CD14-positive monocyte (primary cell): ENCODE measurements around the gene SFI1. TPM values are rescaled to one million over a fixed set of nuclear protein-coding genes. Genes with fewer than 3 reads are reported as not detected.

Experiments
- DNase-seq, 3 donors: peaks; one replicate each; pipeline ENCODE4 v3.0.0-alpha.2; 2011 to 2022
- H2AFZ ChIP-seq: 2 replicates; pipeline ENCODE4 v1.6.0; 2012; ENCODE audit warnings: mild to moderate bottlenecking, low read depth, low read length, inconsistent platforms; ENCODE audit not compliant: insufficient read depth, poor library complexity, severe bottlenecking
- H3K27ac ChIP-seq, 2 donors: 1 replicate in 1 of 2; 2 replicates in 1 of 2; pipeline ENCODE4 v1.5.1; 2012 to 2013; ENCODE audit warnings: low read length in 2 of 2, control low read depth in 1 of 2, inconsistent platforms in 1 of 2, low read depth in 1 of 2, mild to moderate bottlenecking in 1 of 2
- H3K27me3 ChIP-seq, 2 donors: one replicate each; pipeline versions ENCODE4 v1.6.0 to v1.6.1; 2011 to 2013; ENCODE audit warnings: low read length in 2 of 2; ENCODE audit not compliant: control insufficient read depth in 2 of 2, insufficient read depth in 2 of 2
- H3K36me3 ChIP-seq, 2 donors: replicated peaks in 1 of 2; 1 replicate in 1 of 2; 2 replicates in 1 of 2; pipeline versions ENCODE4 v1.5.1 to v1.6.1; 2012 to 2013; ENCODE audit warnings: low read length in 2 of 2, control low read depth in 1 of 2, inconsistent platforms in 1 of 2, mild to moderate bottlenecking in 1 of 2; ENCODE audit not compliant: insufficient read depth in 2 of 2, control insufficient read depth in 1 of 2
- H3K4me1 ChIP-seq, 2 donors: 1 replicate in 1 of 2; 2 replicates in 1 of 2; pipeline versions ENCODE4 v1.5.1 to v1.6.1; 2012 to 2013; ENCODE audit warnings: low read length in 2 of 2, control low read depth in 1 of 2, inconsistent platforms in 1 of 2, mild to moderate bottlenecking in 1 of 2, moderate library complexity in 1 of 2; ENCODE audit not compliant: insufficient read depth in 2 of 2, control insufficient read depth in 1 of 2
- H3K4me2 ChIP-seq: replicated peaks from 2 replicates; pipeline ENCODE3; 2012; ENCODE audit warnings: low read length, moderate library complexity, mild to moderate bottlenecking; ENCODE audit not compliant: poor library complexity, severe bottlenecking; ENCODE audit errors: extremely low read depth
- H3K4me3 ChIP-seq, 3 experiments: fragments of 200-600 bp in 1 of 3; sonication (generic) in 1 of 3; replicated peaks in 1 of 3; 1 replicate in 2 of 3; 2 replicates in 1 of 3; pipeline ENCODE4 v1.5.1; 2011 to 2013; ENCODE audit warnings: low read length in 3 of 3, mild to moderate bottlenecking in 3 of 3, control low read depth in 2 of 3, low read depth in 2 of 3, inconsistent platforms in 1 of 3, moderate library complexity in 1 of 3
- H3K79me2 ChIP-seq: 2 replicates; pipeline ENCODE4 v1.6.0; 2012; ENCODE audit warnings: mild to moderate bottlenecking, control low read depth, inconsistent platforms, low read length, moderate library complexity; ENCODE audit not compliant: insufficient read depth
- H3K9ac ChIP-seq: 2 replicates; pipeline ENCODE4 v1.6.0; 2017; ENCODE audit warnings: low read length, mild to moderate bottlenecking; ENCODE audit not compliant: insufficient read depth, poor library complexity, severe bottlenecking
- H3K9me3 ChIP-seq, 2 donors: replicated peaks in 1 of 2; 1 replicate in 1 of 2; 2 replicates in 1 of 2; pipeline versions ENCODE4 v1.5.1 to v1.6.1; 2012 to 2013; ENCODE audit warnings: low read length in 2 of 2, control low read depth in 1 of 2; ENCODE audit not compliant: control insufficient read depth in 1 of 2, insufficient read depth in 1 of 2
- H4K20me1 ChIP-seq: 2 replicates; pipeline ENCODE4 v1.6.0; 2012; ENCODE audit warnings: mild to moderate bottlenecking, low read length, control low read depth, moderate library complexity; ENCODE audit not compliant: insufficient read depth
- H3K27ac Mint-ChIP-seq, 7 donors: one replicate each; pipeline ENCODE4 v1.8.0; 2020; ENCODE audit warnings: mild to moderate bottlenecking in 7 of 7, mixed read lengths in 7 of 7, moderate library complexity in 6 of 7, inconsistent platforms in 2 of 7
- H3K27me3 Mint-ChIP-seq, 3 donors: one replicate each; pipeline ENCODE4 v1.8.0; 2021 to 2022; ENCODE audit warnings: low read depth in 3 of 3, mild to moderate bottlenecking in 3 of 3, mixed read lengths in 3 of 3, moderate library complexity in 3 of 3, inconsistent platforms in 1 of 3
- H3K36me3 Mint-ChIP-seq, 2 donors: one replicate each; pipeline ENCODE4 v1.8.0; 2020; ENCODE audit warnings: mixed read lengths in 2 of 2, inconsistent platforms in 1 of 2, mild to moderate bottlenecking in 1 of 2
- H3K4me1 Mint-ChIP-seq: one replicate; pipeline ENCODE4 v1.8.0; 2020; ENCODE audit warnings: mild to moderate bottlenecking, mixed read lengths
- H3K4me3 Mint-ChIP-seq, 2 donors: one replicate each; pipeline ENCODE4 v1.8.0; 2020; ENCODE audit warnings: mild to moderate bottlenecking in 2 of 2, mixed read lengths in 2 of 2, moderate library complexity in 1 of 2
- H3K9me3 Mint-ChIP-seq, 7 donors: one replicate each; pipeline ENCODE4 v1.8.0; 2020 to 2022; ENCODE audit warnings: mixed read lengths in 7 of 7, mild to moderate bottlenecking in 6 of 7, moderate library complexity in 6 of 7, inconsistent platforms in 2 of 7
- WGBS: methylation state at CpG from one replicate; pipeline ENCODE4 v1.1.5; 2013; ENCODE audit warnings: missing lambda C conversion rate; ENCODE audit not compliant: insufficient coverage; 5-methylcytosine and 5-hydroxymethylcytosine counted together
- intact Hi-C, 2 donors: fragments of 100-400 bp; cut with micrococcal nuclease; formaldehyde crosslinking; loops; one replicate each; pipeline versions ENCODE4 v1.15.0 to v1.15.1; 2023
- polyA plus RNA-seq, 3 donors: library from polyadenylated mRNA; depleted of rRNA in 1 of 3; unstranded in 2 of 3; stranded (reverse) in 1 of 3; fragments of 300-500 nt in 2 of 3; fragments of >200 nt in 1 of 3; fragmentation: Illumina TruSeq in 2 of 3; gene quantifications; 1 replicate in 2 of 3; 2 replicates in 1 of 3; pipeline ENCODE4 v1.2.3, GENCODE V29; 2012 to 2021
- TF ChIP-seq, protein P1 (sequence below): fragments of 200-600 bp; IDR thresholded peaks from one replicate; pipeline ENCODE4 v1.8.0; 2022; ENCODE audit warnings: antibody characterized with exemption, mild to moderate bottlenecking

The SFI1 gene
- polyA plus RNA-seq, 3 donors = 1.7 to 43.4 (median 3.6) TPM

DNA sequence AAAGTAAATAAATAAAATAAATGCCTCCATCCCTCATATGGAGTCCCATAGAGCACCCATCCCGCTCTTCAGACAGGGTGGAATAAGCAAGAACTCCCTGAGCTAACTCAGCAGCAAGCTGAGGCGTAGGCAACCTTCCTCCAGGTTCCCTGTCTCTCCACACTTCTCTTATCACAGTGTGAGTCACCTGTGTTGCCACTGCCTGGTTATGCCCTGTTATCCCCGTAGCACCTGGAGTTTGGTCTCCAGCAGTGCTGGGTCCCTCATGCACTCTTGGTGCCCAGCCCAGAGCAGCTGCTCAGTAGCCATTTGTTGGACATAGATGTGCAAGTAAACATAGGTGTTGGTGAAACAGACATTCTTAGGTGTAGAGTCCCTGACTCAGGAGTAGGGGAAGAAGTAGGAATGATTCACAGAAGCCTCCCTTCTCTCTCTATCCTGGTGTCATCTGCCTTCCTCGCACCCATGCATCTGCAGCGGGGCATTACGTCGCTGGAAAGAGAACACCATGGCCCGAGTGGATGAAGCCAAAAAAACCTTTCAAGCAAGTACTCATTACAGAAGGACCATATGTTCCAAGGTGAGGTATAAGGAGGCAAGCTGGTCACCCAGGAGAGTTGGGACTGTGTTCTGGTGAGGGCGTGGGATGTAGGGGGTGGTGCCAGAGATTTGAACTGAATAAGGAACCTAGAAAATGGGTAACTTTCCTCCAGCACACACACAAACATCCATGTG, 109.7 kb downstream of the SFI1 start:
- no peak overlapping the region for H3K4me3 ChIP-seq
- no peaks in the 10 kb centered on the region for H3K79me2 ChIP-seq
- no peaks in the 10 kb centered on the region for H3K4me1 ChIP-seq
- Mint-ChIP-seq H3K27ac (peak overlapping the region in 1 of 7 donors; percentile 32), H3K9me3 (no peaks in the 10 kb centered on the region), H3K4me3 (no peak overlapping the region), H3K4me1 (no peaks in the 10 kb centered on the region), H3K27me3 (peaks cover 0 to 5% (median 1%) of the 10 kb centered on the region in 3 donors), H3K36me3 (peaks cover 47 to 50% of the 10 kb centered on the region in 2 donors)
- no peak overlapping the region for H3K4me2 ChIP-seq
- no peaks in the 10 kb centered on the region for H4K20me1 ChIP-seq
- WGBS = 100% methylated on average over 3 of the region's 9 CpGs
- H3K36me3 ChIP-seq = peaks cover 20 to 50% of the 10 kb centered on the region in 2 donors
- no peaks in the 10 kb centered on the region for H3K27me3 ChIP-seq
- no peak overlapping the region for H3K27ac ChIP-seq
- no peak overlapping the region for H2AFZ ChIP-seq
- H3K9ac ChIP-seq = no peak overlapping the region
- TF ChIP-seq, protein P1, sequence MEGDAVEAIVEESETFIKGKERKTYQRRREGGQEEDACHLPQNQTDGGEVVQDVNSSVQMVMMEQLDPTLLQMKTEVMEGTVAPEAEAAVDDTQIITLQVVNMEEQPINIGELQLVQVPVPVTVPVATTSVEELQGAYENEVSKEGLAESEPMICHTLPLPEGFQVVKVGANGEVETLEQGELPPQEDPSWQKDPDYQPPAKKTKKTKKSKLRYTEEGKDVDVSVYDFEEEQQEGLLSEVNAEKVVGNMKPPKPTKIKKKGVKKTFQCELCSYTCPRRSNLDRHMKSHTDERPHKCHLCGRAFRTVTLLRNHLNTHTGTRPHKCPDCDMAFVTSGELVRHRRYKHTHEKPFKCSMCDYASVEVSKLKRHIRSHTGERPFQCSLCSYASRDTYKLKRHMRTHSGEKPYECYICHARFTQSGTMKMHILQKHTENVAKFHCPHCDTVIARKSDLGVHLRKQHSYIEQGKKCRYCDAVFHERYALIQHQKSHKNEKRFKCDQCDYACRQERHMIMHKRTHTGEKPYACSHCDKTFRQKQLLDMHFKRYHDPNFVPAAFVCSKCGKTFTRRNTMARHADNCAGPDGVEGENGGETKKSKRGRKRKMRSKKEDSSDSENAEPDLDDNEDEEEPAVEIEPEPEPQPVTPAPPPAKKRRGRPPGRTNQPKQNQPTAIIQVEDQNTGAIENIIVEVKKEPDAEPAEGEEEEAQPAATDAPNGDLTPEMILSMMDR = no peak
- intact Hi-C loops = no loop called here
- DNase-seq = no peak
- no peaks in the 10 kb centered on the region for H3K9me3 ChIP-seq

GRCh38 chr22:31607696-31608095, 111.4 kb downstream of the SFI1 start:
- Mint-ChIP-seq H3K9me3 (no peaks in the 10 kb centered on the region), H3K4me3 (no peak overlapping the region), H3K27me3 (peaks cover 0 to 3% (median 1%) of the 10 kb centered on the region in 3 donors), H3K4me1 (no peaks in the 10 kb centered on the region), H3K36me3 (peaks cover 45 to 48% of the 10 kb centered on the region in 2 donors), H3K27ac (no peak overlapping the region)
- Histone ChIP-seq H3K27ac (no peak overlapping the region), H3K9ac (no peak overlapping the region), H4K20me1 (no peaks in the 10 kb centered on the region), H3K4me3 (no peak overlapping the region), H3K4me2 (no peak overlapping the region), H3K27me3 (no peaks in the 10 kb centered on the region), H3K9me3 (no peaks in the 10 kb centered on the region), H2AFZ (no peak overlapping the region), H3K36me3 (peaks cover 17 to 43% of the 10 kb centered on the region in 2 donors), H3K4me1 (no peaks in the 10 kb centered on the region), H3K79me2 (no peaks in the 10 kb centered on the region)
- no peak for DNase-seq
- intact Hi-C loops = no loop called here
- TF ChIP-seq, protein P1 = no peak
- WGBS = 97% methylated on average over 6 of the region's 7 CpGs
